KMS-11 (cell line): ENCODE results near the gene ST7.

Experiments
- H2AFZ ChIP-seq: fragments of 200-600 bp; sonication (generic); 2 replicates; pipeline ENCODE4 v1.6.1; 2016; ENCODE audit warnings: antibody characterized with exemption, mixed run types, low read depth
- H3K27ac ChIP-seq: fragments of 200-600 bp; sonication (generic); 2 replicates; pipeline ENCODE4 v1.6.1; 2016; ENCODE audit warnings: mild to moderate bottlenecking, mixed run types
- H3K27me3 ChIP-seq: fragments of 200-600 bp; sonication (generic); 2 replicates; pipeline ENCODE4 v1.6.1; 2017; ENCODE audit warnings: mild to moderate bottlenecking, low read depth, mixed run types, moderate library complexity; ENCODE audit not compliant: insufficient read depth
- H3K36me3 ChIP-seq: fragments of 200-600 bp; sonication (generic); 2 replicates; pipeline ENCODE4 v1.6.1; 2017; ENCODE audit warnings: mild to moderate bottlenecking, mixed run types; ENCODE audit not compliant: insufficient read depth
- H3K4me1 ChIP-seq: fragments of 200-600 bp; sonication (generic); 2 replicates; pipeline ENCODE4 v1.6.1; 2016; ENCODE audit warnings: mild to moderate bottlenecking, low read depth, mixed run types; ENCODE audit not compliant: poor library complexity, severe bottlenecking
- H3K4me2 ChIP-seq: fragments of 200-600 bp; sonication (generic); 2 replicates; pipeline ENCODE4 v1.7.0; 2016; ENCODE audit warnings: mild to moderate bottlenecking, mixed run types
- H3K4me3 ChIP-seq: fragments of 200-600 bp; sonication (generic); IDR thresholded peaks from 2 replicates; pipeline ENCODE4 v1.6.1; 2017; ENCODE audit warnings: low read depth, low read length, mixed read lengths; ENCODE audit not compliant: insufficient read depth
- H3K79me2 ChIP-seq: fragments of 200-600 bp; sonication (generic); 2 replicates; pipeline ENCODE4 v1.6.1; 2016; ENCODE audit warnings: low read depth, mixed run types; ENCODE audit not compliant: insufficient read depth
- H3K9ac ChIP-seq: fragments of 200-600 bp; sonication (generic); 2 replicates; pipeline ENCODE4 v1.6.1; 2016; ENCODE audit warnings: mild to moderate bottlenecking, mixed run types
- H4K20me1 ChIP-seq: fragments of 200-600 bp; sonication (generic); 2 replicates; pipeline ENCODE4 v1.6.1; 2016; ENCODE audit warnings: mild to moderate bottlenecking, mixed run types; ENCODE audit not compliant: insufficient read depth
- CTCF ChIP-seq: fragments of 200-600 bp; sonication (generic); conservative IDR thresholded peaks from 2 replicates; pipeline ENCODE4 v1.6.1; 2017; ENCODE audit warnings: low read depth, mild to moderate bottlenecking, antibody characterized with exemption, low read length, moderate library complexity, mixed read lengths

Gene ST7

DNA sequence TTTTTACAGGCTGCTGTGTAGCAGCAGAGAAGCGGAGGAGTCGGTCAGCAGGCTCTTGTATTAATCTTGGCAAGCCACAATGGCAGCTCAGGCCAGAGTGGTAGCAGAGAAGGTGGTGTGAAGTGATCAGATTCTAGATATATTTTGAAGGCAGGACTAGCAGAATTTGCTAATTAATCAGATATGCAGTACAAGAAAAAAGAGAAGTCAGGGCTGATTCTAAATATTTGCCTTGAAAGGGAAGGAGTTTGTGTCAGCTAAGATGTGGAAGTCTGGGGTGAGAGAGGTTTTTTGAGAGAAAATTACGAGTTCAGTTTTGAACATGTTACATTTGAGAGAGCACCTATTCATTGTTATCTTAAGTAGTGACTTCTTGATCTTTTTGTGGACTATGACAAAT is 193.2 kb downstream of the ST7 start:
- no peak for TF ChIP-seq CTCF
- Histone ChIP-seq H2AFZ (no peak overlapping the region), H4K20me1 (no peaks in the 10 kb centered on the region), H3K4me1 (no peaks in the 10 kb centered on the region), H3K4me2 (no peak overlapping the region), H3K27me3 (no peaks in the 10 kb centered on the region), H3K4me3 (no peak overlapping the region), H3K9ac (no peak overlapping the region), H3K79me2 (no peaks in the 10 kb centered on the region), H3K27ac (no peak overlapping the region), H3K36me3 (no peaks in the 10 kb centered on the region)

DNA sequence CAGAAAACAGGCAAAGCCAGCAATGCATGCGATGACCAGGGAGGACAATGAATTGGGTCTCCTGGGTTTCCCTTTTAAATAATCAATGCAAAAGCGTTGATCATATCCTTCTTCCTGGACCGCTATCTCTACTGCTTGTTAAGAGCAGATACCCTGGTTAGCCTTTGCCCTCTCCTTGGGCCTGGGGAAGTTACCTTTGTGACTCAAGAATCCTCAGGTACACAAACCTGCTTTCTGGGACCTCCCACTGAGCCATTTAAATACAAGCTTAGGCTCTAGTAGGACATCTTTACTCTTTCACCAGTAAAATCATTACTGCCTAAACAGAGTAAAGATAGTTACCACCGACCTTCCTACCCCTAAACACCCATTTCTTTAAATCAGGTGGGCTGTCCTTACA is 195.7 kb downstream of the ST7 start:
- Histone ChIP-seq H3K4me2 (no peak overlapping the region), H3K4me3 (no peak overlapping the region), H4K20me1 (no peaks in the 10 kb centered on the region), H3K36me3 (no peaks in the 10 kb centered on the region), H3K27me3 (no peaks in the 10 kb centered on the region), H2AFZ (no peak overlapping the region), H3K9ac (no peak overlapping the region), H3K27ac (no peak overlapping the region), H3K4me1 (no peaks in the 10 kb centered on the region), H3K79me2 (no peaks in the 10 kb centered on the region)
- no peak for TF ChIP-seq CTCF

DNA sequence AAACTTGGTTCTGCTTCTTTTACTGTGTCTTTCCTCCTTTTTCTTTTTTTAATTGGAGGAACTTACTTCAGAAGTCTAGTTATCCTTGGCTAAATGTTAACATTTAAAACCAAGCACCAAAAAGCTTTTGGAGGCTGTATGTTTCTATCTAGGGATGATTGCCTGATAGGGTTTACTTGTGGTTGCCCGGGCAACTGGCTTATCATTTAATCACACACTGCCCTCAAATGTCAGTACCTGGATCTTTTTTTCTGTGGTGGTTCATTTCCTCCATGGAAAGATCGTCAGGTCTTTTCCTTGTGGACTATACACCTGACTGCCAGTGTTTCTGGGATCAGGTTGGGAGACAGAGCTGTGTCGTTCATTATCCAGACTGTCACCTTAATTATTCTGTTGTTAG is 196.4 kb downstream of the ST7 start:
- no peaks in the 10 kb centered on the region for H3K36me3 ChIP-seq
- H2AFZ ChIP-seq, result no peak overlapping the region
- no peak overlapping the region for H3K4me3 ChIP-seq
- H3K27ac ChIP-seq, result no peak overlapping the region
- no peaks in the 10 kb centered on the region for H3K4me1 ChIP-seq
- H3K9ac ChIP-seq, result no peak overlapping the region
- H4K20me1 ChIP-seq, result no peaks in the 10 kb centered on the region
- no peaks in the 10 kb centered on the region for H3K27me3 ChIP-seq
- no peak for TF ChIP-seq CTCF
- H3K4me2 ChIP-seq, result no peak overlapping the region
- H3K79me2 ChIP-seq, result no peaks in the 10 kb centered on the region

GRCh38 chr7:117152213-117153007 is 199.1 kb downstream of the ST7 start:
- Histone ChIP-seq H3K4me3 (no peak overlapping the region), H3K36me3 (no peaks in the 10 kb centered on the region), H3K4me1 (no peaks in the 10 kb centered on the region), H2AFZ (no peak overlapping the region), H3K27ac (no peak overlapping the region), H3K27me3 (no peaks in the 10 kb centered on the region), H3K79me2 (no peaks in the 10 kb centered on the region), H3K9ac (no peak overlapping the region), H4K20me1 (no peaks in the 10 kb centered on the region), H3K4me2 (no peak overlapping the region)
- TF ChIP-seq CTCF, result no peak
